ENCODE data around the gene PIBF1. TPM values are rescaled to one million over a fixed set of nuclear protein-coding genes. Genes with fewer than 3 reads are reported as not detected.

Gene PIBF1
- total and polyA plus RNA-seq, 10 of the 15 experiments (the other 5 are each of a cell fraction or from before 2014, with no cell fraction given) = 6.4 to 24.5 (median 11.1) TPM

DNA sequence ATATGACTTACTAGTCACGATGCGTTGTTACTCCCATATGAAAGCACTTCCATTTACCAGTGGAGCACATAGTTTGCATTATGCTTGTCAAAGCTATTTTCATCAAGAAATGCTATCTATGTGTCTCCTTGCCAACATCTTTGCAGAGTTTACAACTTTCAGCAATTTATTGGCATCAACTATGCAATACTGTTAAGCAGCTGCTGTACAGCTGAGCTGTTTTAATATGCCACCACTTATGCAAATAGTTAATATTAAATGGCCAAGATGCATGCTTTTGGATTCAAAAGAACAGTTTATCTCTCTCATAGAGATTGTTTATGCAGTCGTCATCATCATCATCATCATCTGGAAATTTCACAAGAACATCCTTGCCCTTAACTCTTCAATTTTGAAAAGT is 209.0 kb downstream of the PIBF1 start:
- CTCF ChIA-PET = no interaction called here
- SMC1A ChIA-PET (ENCODE audit: uncharacterized antibody, unreplicated experiment) = interaction anchor here (1.0 to 1.8 kb wide), 2 partner anchors 10 to 203 kb away, joined by 3 to 7 read pairs; no protein-coding TSS in a partner anchor
- H3K9me3 ChIP-seq (replicated peaks; ENCODE audit: control insufficient read depth, insufficient read depth, low read length) = no peaks in the 10 kb centered on the region
- no peak overlapping the region for H2AFZ ChIP-seq (ENCODE audit: control insufficient read depth, low read depth, low read length)
- in situ Hi-C loops (cut with MboI) (no loop called here), intact Hi-C loops (cut with micrococcal nuclease; ENCODE audit: unreplicated experiment) (no loop called here)
- no peaks in the 10 kb centered on the region for H3K36me3 ChIP-seq (ENCODE audit: control insufficient read depth in 2 of 2, insufficient read depth in 2 of 2, low read length in 1 of 2)
- no peak overlapping the region for H3K27ac ChIP-seq (ENCODE audit: control insufficient read depth, insufficient read depth)
- no peaks in the 10 kb centered on the region for H3K4me1 ChIP-seq (ENCODE audit: control insufficient read depth, insufficient read depth, low read length)
- RAD21 ChIA-PET (ENCODE audit: unreplicated experiment) = no interaction called here
- no peaks in the 10 kb centered on the region for H3K27me3 ChIP-seq (replicated peaks in 1 of 2; ENCODE audit: control insufficient read depth in 2 of 2, insufficient read depth in 2 of 2, low read length in 1 of 2)
- BruUV-seq (replicated peaks) = no TSS peak
- DNase-seq (ENCODE audit: low read depth, low spot score) = no peak
- FAIRE-seq = no peak
- ATAC-seq = no peak
- H3K4me2 ChIP-seq (ENCODE audit: control insufficient read depth, insufficient read depth) = no peak overlapping the region
- WGBS (ENCODE audit: insufficient coverage, insufficient replicate concordance, low lambda C conversion rate, missing lambda C conversion rate) = 80% methylated on average over 3 of the region's 3 CpGs
- POLR2A ChIA-PET = interaction anchor here (0.6 kb wide), 1 partner anchor 89 kb away, joined by 5 read pairs; no protein-coding TSS in a partner anchor
- no peaks in the 10 kb centered on the region for H3K79me2 ChIP-seq (ENCODE audit: control insufficient read depth, insufficient read depth, low read length)
- no peak overlapping the region for H3K9ac ChIP-seq (ENCODE audit: control insufficient read depth, insufficient read depth, low read length)
- TF ChIP-seq ZNF24 (IDR thresholded peaks at IDR 0.05) = no peak
- no peak for TF ChIP-seq POLR2A (IDR thresholded peaks at IDR 0.05; ENCODE audit: low read depth, low read length)
- TF ChIP-seq GATAD2B (conservative IDR thresholded peaks at IDR 0.05; ENCODE audit: low read depth) = no peak
- no peak for TF ChIP-seq ASH2L (IDR thresholded peaks at IDR 0.05; ENCODE audit: borderline replicate concordance, low read depth)
- TF ChIP-seq SMAD5 (IDR thresholded peaks at IDR 0.05; ENCODE audit: low read depth) = no peak
- TF ChIP-seq NFYB (IDR thresholded peaks at IDR 0.05; ENCODE audit: insufficient read depth, low read depth, low read length) = no peak
- no peak for TF ChIP-seq MXI1 (IDR thresholded peaks at IDR 0.05; ENCODE audit: low read depth, low read length)
- TF ChIP-seq CBX3 (IDR thresholded peaks at IDR 0.05; ENCODE audit: borderline replicate concordance, low read depth) = no peak
- H3K4me3 ChIP-seq = no peak overlapping the region
- no peaks in the 10 kb centered on the region for H4K20me1 ChIP-seq (ENCODE audit: control insufficient read depth, insufficient read depth)

DNA sequence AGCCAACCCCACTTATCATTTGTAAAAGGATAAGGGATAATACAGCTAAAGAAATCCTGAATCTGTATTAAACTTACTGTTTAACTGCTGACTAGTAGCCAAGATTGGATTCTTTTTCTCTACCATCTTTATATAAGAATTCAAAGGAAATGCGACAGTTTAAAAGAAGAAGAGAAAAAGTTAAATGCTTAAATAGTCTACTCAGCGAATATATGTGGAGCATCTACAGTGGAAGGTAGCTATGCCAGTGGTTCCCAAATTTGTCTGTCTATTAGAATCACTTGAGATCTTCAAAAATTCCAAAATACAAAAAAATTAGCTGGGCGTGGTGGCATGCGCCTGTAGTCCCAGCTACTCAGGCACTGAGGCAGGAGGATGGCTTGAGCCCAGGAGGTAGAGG is 216.1 kb downstream of the PIBF1 start:
- CTCF ChIA-PET = no interaction called here
- intact Hi-C loops (cut with micrococcal nuclease; ENCODE audit: unreplicated experiment) = no loop called here
- SMC1A ChIA-PET (ENCODE audit: uncharacterized antibody, unreplicated experiment) = no interaction called here
- Histone ChIP-seq H3K36me3 (ENCODE audit: control insufficient read depth in 2 of 2, insufficient read depth in 2 of 2, low read length in 1 of 2) (no peaks in the 10 kb centered on the region), H3K9ac (ENCODE audit: control insufficient read depth, insufficient read depth, low read length) (no peak overlapping the region), H3K4me2 (ENCODE audit: control insufficient read depth, insufficient read depth) (no peak overlapping the region), H3K4me1 (ENCODE audit: control insufficient read depth, insufficient read depth, low read length) (peaks cover 2% of the 10 kb centered on the region; the same call in 1 of the 2 replicates), H3K27ac (ENCODE audit: control insufficient read depth, insufficient read depth) (no peak overlapping the region), H3K4me3 (no peak overlapping the region), H3K9me3 (replicated peaks; ENCODE audit: control insufficient read depth, insufficient read depth, low read length) (no peaks in the 10 kb centered on the region), H2AFZ (ENCODE audit: control insufficient read depth, low read depth, low read length) (no peak overlapping the region), H3K27me3 (replicated peaks in 1 of 2; ENCODE audit: control insufficient read depth in 2 of 2, insufficient read depth in 2 of 2, low read length in 1 of 2) (no peaks in the 10 kb centered on the region), H3K79me2 (ENCODE audit: control insufficient read depth, insufficient read depth, low read length) (no peaks in the 10 kb centered on the region), H4K20me1 (ENCODE audit: control insufficient read depth, insufficient read depth) (no peaks in the 10 kb centered on the region)
- ATAC-seq (no peak), FAIRE-seq (no peak), DNase-seq (ENCODE audit: low read depth, low spot score) (no peak)
- WGBS (ENCODE audit: insufficient coverage, insufficient replicate concordance, low lambda C conversion rate, missing lambda C conversion rate) = 97% methylated on average over 4 of the region's 4 CpGs
- BruUV-seq (replicated peaks) = no TSS peak
- POLR2A ChIA-PET = no interaction called here
- in situ Hi-C loops (cut with MboI) = no loop called here
- RAD21 ChIA-PET (ENCODE audit: unreplicated experiment) = no interaction called here
- no peak for TF ChIP-seq PAX8 (IDR thresholded peaks at IDR 0.05)
- TF ChIP-seq CEBPB (IDR thresholded peaks at IDR 0.05; ENCODE audit: borderline replicate concordance in 1 of 2, low read depth in 2 of 2, low read length in 2 of 2) = no peak
- TF ChIP-seq, protein P1, sequence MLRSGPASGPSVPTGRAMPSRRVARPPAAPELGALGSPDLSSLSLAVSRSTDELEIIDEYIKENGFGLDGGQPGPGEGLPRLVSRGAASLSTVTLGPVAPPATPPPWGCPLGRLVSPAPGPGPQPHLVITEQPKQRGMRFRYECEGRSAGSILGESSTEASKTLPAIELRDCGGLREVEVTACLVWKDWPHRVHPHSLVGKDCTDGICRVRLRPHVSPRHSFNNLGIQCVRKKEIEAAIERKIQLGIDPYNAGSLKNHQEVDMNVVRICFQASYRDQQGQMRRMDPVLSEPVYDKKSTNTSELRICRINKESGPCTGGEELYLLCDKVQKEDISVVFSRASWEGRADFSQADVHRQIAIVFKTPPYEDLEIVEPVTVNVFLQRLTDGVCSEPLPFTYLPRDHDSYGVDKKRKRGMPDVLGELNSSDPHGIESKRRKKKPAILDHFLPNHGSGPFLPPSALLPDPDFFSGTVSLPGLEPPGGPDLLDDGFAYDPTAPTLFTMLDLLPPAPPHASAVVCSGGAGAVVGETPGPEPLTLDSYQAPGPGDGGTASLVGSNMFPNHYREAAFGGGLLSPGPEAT (IDR thresholded peaks at IDR 0.05; ENCODE audit: low read depth) = no peak
- TF ChIP-seq HDGF (IDR thresholded peaks at IDR 0.05) = no peak
- TF ChIP-seq, protein P2, sequence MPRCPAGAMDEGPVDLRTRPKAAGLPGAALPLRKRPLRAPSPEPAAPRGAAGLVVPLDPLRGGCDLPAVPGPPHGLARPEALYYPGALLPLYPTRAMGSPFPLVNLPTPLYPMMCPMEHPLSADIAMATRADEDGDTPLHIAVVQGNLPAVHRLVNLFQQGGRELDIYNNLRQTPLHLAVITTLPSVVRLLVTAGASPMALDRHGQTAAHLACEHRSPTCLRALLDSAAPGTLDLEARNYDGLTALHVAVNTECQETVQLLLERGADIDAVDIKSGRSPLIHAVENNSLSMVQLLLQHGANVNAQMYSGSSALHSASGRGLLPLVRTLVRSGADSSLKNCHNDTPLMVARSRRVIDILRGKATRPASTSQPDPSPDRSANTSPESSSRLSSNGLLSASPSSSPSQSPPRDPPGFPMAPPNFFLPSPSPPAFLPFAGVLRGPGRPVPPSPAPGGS (IDR thresholded peaks at IDR 0.05; ENCODE audit: borderline replicate concordance, insufficient read depth, low read depth, low read length, poor library complexity, severe bottlenecking) = no peak
- no peak for TF ChIP-seq BACH1 (IDR thresholded peaks at IDR 0.05; ENCODE audit: borderline replicate concordance)
- no peak for TF ChIP-seq HDAC2 (IDR thresholded peaks at IDR 0.05)
- no peak for TF ChIP-seq ZNF217 (IDR thresholded peaks at IDR 0.05)
- TF ChIP-seq ZNF274 (IDR thresholded peaks at IDR 0.05; ENCODE audit: insufficient read depth, insufficient read length) = no peak
- TF ChIP-seq WRNIP1 (IDR thresholded peaks at IDR 0.05; ENCODE audit: borderline replicate concordance, low read depth, low read length) = no peak
- no peak for TF ChIP-seq MEF2B (IDR thresholded peaks at IDR 0.05; ENCODE audit: partially characterized antibody, poor library complexity, severe bottlenecking)

Measured in GM12878 (cell line).